IPS-NIHi7 (cell line): ENCODE data around the gene HMGN4.
"Not testable (repeated sequence)": the region's sequence is repeated elsewhere in the genome, so short reads cannot be mapped to it uniquely, and the experiment has no call there.

ENCODE experiments used
- DNase-seq: peaks from one replicate; pipeline ENCODE4 v3.0.0; 2012; ENCODE audit warnings: mixed read lengths; ENCODE audit errors: extremely low spot score

Gene HMGN4

DNA sequence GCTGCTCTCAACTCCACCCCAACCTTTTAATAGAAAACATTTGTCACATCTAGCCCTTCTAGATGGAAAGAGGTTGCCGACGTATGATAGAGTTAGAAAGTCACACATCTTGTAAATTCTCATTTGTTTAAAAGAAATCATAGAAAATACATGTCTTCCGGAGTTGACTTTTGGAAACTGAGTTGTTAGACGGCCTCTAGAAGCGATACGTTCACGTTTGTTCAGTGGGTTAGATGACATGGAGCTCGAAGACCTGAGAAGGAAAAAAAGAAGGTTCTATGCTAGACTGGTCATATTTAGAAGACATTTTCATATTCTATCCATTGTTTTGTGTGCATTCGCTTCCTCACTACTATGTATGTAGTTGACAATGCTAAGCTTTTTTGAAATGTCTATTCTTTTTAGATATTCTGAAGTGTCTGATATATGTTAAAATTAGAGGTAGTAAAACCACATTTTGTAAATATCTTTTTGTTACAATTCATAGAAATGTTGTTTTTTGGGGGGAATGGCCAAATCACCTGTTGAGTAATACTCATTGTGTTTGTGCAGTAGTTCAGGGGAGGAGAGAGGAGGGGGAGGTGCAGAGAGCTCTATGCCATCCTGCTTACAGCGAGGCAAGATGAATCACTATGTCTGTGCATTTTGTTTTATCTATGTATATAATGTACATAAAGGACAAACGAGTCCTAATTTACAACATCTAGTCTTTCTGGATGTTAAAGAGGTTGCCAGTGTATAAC is 15.5 kb upstream of the HMGN4 start:
- not testable (repeated sequence) for DNase-seq

DNA sequence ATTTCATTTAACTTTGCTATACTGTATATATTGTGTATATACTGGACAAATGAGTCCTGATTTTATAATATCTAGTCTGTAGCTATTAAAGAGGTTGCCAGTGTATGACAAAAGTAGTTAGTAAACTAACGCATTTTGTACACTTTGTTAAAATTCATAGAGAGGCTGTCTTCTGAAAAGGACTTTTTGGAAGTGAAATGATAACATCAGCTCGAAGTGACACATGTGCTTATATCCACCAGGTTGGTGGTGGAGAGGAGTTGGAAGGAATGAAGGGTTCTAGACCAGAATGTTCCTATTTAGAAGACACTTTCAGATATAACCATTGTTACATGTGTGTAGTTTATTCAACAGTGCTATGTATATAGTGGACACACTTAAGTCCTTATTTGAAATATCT is 13.9 kb upstream of the HMGN4 start:
- DNase-seq, result not testable (repeated sequence)

DNA sequence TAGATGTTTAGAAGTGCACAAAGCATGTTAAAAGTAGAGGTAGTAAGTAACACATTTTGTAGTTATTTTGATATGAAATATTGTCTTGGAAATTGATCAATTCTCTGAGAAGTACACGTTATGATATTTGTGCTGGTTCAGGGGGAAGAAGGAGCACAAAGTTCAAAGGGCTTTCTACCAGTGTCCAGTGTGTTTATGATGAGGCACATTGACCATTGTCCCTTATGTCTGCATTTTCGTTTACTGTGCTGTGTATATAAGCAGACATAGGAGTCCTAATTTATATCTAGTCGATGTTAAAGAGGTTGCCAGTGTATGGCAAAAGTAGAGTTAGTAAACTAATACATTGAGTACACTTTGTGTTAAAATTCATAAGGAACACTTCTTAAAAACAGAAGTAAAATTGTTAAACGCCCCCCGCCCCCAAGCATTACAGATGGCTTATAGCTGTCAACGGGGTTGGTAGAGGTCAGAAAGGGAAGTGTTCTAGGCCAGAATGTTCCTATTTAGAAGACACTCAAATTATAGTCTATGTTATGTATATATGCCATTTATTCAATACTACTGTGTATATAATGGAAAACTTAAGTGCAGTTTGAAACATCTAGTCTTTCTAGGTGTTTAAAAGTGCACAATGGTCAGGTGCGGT is 13.3 kb upstream of the HMGN4 start:
- no peak for DNase-seq

DNA sequence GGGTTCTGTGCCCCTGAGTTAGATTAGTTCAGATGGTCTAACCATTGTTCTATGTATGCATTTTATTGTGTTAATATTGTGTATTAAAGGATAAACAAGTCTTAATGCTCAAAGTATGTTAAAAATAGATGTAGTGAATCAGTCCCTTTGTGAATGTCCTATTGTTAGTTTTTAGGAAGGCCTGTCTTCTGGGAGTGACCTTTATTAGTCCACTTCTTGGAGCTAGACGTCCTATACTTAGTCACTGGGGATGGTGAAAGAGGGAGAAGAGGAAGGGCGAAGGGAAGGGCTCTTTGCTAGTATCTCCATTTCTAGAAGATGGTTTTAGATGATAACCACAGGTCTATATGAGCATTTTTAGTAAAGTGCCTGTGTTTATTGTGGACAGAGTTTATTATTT is 12.3 kb upstream of the HMGN4 start:
- DNase-seq, result no peak

DNA sequence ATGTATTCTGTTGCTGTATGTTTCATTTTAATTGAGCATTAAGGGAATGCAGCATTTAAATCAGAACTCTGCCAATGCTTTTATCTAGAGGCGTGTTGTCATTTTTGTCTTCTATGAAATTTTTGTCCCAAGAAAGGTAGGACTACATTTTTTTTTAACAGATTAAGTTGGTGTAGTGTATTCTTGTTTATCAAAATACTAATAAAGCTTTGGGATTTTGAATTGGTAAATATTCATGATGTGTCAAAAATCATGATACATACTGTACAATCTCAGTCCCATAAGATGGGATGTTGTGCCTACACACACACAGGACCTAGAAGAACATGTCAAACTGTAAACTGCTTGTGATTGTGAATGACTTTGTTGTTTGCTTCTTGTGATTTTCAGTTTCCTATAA is 11.2 kb upstream of the HMGN4 start:
- no peak for DNase-seq

DNA sequence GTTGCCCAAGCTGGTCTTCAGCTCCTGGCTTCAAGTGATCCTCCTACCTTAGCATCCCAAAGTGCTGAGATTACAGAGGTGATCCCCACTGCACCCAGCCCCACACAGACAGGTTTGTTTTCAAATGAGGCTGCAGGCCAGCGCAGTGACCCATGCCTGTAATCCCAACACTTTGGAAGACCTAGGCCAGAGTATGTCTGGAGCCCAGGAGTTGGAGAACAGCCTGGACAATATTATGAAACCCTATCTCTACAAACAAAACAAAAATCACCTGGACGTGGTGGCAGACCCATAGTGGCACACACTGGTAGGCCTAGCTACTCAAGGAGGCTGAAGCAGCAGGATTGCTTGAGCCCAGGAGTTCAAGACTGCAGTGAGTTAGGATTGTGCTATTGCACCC is 8.0 kb upstream of the HMGN4 start:
- no peak for DNase-seq

DNA sequence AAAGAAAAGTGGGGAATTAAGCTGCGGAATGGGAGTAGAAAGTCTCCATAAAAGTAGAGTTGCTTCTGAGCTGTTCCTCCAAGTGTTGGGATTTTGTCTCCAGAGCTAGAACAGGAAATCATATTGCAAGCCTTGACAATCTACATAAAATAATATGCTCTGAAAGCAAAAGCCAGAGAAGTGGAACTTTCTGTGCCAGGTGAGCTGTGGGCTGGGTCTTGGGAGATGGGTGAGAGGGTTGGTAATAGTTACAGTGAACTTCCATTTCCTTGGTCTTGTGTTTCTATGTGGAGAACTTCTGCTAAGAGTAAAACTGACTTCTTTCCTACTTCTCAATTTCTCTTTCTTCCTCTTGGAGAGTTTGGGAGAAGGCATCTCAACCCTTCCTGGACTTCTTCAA is 6.3 kb upstream of the HMGN4 start:
- no peak for DNase-seq

DNA sequence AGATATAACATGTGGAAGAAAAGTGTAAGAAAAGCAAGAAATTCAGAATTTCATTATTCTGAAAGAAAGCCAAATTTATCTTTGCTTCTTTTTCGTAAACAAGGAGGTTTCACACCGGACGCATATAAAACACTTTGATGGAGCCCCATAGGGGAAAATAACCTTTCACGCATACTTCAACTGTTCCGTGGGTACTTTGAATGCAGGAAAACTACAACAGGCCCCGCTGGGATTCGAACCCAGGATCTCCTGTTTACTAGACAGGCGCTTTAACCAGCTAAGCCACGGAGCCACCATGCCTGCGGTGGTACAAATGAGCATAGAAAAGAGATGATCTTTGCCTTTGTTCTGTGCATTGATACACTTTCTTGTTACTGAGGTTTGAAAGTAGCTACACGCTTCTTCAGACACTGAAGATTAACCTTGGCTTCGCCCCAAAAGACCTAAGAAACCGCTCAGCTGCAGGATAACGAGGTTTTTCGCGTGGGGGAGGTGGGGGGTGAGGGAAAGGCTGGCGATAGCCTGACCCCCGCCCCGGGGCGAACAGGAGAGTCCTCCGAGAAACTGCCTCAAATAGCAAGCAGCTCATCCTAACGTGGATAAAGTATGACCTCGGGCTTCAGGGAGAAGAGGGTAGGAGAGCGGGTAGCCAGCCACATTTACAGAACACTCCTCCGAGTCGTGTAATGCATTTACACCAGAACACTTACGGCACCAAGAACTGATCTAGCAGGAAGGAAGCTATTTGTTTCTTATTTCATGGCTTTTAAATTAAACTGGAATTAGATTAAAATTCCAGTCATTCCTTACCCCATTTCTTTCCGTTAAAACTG is 5.3 kb upstream of the HMGN4 start:
- DNase-seq, result peak; percentile 58

DNA sequence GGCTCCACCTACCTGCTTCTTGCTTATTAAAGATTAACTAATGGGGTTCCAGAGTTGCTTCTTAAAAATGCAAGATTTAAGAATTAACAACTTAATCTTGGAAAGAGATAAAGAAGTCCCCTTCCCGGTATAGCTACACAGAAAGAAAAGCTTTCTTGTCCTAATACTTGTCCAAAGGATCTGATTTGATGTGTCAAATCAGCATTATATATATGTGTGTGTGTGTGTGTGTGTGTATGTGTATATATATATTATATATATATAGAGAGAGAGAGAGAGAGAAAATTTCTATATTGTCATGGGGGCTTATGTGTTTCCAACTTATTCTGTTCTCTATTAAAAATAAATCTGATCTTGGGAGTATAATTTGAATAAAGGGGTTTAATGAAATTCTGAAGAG is 4.6 kb upstream of the HMGN4 start:
- DNase-seq, result no peak

DNA sequence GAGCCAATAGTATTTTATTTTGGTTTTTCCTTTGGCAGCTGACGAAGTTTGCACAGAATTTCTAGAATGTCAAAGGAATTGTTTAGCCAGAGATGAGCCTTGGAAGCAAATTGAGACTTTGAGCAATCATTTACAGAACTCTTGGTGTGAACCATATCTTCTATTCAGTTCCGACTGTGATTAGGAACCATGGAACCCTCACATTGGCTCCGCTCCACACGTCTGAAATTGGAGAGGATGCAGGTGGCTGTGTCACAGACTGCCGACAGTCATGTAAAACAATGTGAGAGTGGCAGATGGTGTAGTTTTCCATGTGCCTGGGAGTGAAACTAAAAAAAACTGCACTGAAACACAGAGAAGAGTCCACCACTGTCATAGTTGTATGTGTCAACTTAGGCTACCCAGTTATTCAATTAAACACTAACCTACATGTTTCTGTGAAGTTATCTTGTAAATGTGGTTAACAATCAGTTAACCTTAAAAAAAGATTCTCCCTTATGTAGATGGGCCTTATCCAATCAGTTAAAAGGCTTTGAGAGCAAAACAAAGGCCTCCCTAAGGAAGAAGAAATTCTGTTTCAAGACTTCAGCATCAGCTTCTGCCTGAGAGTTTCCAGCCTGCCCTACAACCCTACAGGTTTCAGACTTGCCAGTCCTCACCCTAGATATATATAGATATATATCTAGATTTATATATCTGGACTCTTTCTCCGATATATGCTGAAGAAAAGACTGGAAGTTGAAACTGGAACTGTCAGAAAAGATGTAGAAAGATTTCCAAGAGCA is 3.3 kb upstream of the HMGN4 start:
- no peak for DNase-seq

DNA sequence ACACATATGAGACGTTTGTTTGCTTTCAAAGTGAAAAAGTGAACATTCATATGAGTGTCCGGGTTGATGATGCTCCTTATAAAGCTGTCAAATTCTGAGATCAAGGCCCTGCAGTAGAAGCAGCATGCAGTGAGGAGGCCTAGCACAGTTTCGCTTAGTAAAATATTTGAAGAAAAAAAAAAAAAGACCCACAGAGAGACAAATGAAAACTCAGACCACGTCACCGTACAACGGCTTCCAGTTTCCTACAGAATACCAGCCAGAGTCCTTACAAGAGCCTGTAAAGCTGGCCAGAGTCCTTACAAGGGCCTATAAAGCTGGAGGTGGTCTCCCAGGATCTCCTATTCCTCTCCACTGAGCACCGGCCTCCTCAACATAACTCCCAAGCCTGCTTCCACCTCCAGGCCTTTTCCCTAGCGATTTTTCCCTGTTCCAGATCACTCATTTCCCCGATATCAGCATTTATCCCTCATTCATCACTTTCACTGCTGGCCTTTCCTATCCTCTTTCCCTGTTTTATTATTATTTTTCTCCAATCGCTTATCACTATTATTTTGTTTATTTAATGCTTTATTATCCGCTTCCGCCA is 1.5 kb upstream of the HMGN4 start:
- DNase-seq, result no peak

DNA sequence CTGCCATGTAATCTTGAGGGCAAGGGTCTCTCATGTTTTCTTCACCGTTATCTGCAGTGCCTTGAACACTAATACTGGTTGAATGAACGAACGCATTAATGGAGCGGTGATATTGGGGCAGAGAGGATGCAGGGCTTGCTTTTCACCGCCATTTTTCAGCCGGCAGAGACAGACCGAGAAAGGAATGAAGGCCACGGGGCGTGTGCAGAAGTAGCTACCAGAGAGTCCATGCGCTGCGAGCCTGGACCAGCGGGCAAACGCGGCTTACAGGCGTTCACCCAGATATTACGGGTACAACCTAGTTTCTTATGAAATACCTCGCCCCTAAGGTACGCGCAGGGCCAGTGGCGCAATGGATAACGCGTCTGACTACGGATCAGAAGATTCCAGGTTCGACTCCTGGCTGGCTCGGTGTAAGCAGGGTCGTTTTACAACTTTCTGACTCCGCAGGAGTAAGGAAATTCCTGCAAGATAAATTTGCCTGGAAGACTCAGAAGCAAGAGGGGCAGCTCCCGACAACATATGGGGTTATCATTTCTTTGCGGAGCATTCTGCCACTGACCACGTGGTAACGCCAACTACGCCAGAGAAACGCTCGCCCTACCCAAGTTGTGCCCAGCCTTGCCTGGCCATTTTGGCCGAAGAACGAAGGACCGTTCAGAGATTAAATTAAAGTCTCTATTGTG is 863 bp upstream of the HMGN4 start:
- DNase-seq, result peak; percentile 65

DNA sequence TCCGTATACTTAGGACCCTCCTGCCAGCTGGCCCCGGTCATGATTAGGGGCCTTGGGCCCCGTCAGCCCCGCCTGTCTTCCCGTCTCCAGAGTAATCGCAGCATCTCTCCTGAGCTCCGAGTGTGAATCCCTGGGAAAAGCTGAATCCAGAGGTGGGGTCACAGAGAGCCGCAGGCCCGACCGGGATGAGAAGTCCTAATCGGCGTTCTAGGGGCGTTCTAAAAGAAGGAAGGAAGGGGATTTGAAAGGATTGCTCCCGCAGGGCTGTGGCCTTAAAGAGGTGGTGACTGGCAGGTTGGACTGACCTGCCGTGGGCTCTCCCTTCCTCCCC is 371 bp downstream of the HMGN4 start:
- no peak for DNase-seq

DNA sequence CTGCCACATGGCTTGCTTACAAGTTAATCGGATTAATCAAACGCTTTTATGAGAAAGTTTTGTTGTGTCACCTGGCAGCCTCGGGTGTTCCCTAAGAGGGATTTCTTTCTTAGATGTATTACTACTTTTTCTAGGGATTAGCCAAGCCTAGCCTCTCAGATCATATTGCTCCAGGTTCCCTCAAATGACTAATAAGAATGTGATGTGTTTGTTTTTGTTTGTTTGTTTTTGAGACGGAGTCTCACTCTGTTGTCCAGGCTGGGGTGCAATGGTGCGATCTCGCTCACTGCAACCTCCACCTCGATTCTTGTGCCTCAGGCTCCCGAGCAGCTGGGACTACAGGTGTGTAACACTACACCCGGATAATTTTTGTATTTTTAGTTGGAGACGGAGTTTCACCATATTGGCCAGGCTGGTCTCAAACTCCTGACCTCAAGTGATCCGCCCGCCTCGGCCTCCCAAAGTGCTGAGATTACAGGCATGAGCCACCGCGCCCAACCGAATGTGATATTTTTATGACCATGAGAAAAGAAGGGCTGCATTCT is 977 bp downstream of the HMGN4 start:
- no peak for DNase-seq

DNA sequence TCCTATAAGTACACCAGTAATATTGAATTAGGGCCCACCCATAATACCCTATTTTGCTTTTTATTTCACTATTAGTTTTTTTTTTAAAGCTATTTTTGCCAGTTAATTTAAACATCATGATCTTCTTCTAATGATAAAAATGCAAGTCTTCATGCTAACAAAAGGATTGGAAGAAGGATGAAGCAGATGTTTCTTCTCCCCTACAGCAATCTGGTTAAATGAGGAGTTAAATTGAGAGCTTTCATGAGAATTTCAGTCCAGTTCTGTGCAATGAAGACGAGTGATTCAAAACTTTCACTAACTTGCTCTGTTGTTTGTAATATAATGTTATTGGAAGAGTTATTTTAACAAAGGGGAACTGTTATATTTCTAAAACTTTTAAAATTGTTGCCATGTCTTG is 3.4 kb downstream of the HMGN4 start:
- no peak for DNase-seq

DNA sequence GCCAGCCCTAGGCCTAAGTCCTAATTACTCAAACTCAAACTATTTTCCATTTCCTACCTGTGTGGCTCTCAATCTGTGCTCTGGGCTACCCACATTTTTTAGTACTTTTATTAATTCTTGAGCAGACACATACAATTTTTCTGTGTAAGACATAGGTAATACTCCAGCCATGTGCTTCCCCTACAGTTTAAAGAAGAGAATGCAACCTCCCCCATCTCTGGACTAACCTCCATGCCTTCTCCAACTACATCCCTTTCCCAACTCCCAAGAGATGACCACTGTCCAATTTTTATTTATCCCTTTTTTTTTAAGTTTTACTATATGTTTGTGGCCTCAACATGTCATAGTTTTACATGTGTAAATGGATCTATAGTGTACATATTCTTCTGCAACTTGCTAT is 5.8 kb downstream of the HMGN4 start:
- no peak for DNase-seq

DNA sequence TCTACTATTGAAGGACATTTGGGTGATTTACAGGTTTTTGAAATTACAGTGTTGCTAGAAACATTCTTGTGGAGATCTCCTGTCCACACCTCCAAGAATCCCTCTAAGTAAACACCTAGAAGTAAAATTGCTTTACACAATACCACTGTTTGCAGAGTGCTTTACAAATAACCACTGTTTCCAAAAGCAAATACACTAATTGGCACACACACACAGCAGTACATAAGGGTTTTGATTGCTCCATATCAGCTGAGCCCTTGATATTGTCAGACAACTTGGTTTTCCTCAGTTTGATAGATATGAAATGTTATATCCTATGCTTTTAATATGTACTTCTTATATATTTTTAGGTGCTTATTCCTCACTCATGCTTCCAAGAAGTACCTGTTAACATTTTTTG is 6.3 kb downstream of the HMGN4 start:
- DNase-seq, result no peak

DNA sequence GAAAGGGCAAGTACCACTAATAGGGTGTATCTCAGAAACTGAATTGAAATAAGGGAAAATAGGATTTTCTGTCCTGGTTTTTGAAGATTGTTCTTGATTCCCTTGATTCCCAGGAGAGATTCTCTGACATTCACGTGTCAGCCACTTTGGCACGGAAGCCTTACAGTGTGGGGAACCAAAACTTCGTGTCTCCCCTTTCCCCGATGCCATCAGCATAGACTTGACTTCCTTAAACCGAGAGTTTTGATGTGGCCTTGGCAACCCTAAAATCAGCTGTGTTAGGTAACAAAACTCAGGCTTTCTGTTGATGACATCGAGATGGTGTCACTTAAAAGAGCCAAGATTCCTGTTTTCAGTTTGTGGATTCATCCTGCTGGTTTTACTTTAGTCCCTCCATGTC is 7.5 kb downstream of the HMGN4 start:
- DNase-seq, result no peak

DNA sequence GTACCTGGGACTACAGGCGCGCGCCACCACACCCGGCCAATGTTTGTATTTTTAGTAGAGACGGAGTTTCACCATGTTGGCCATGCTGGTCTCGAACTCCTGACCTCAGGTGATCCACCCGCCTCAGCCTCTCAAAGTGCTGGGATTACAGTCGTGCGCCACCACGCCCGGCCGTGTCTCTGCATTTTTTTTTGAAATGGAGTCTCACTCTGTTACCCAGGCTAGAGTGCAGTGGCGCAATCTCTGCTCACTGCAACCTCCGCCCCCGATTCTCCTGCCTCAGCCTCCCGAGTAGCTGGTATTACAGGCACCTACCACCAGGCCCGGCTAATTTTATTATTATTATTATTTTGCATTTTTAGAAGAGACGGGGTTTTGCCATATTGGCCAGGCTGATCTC is 9.2 kb downstream of the HMGN4 start:
- DNase-seq, result not testable (repeated sequence)

DNA sequence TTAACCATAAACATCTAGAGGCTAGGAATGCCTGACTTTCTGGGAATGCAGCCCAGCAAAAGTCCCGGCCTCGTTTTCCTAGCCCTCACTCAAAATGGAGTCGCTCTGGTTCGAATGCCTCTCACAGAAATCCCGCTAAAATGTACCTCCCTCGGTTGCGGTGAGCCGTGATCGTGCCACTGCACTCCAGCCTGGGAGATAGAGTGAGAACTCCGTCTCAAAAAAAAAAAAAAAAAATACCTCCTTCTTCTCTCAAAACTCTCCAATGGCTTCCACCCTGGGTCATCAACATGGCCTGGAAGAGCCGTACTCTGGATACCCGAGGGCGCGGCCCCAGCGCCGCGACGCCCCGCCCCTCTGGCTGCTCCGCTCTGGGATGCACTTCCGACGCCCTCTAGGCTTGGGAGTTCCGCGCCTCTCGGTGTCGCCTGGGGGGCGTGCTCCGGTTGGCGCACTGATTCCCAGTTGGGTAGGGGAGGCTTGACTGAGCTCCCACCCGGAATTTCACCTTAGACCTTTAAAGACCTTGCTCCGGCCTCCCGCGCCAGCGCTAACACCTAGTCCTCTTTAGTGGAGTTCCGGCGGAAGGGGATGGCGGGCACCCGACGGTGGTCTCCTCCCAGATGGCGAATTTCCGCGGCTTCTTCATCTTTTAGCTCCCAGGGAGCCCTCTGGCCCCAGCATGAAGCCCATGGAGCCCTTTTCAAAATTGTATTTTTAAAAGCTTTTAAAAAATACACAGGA is 12.3 kb downstream of the HMGN4 start:
- peak; percentile 79 for DNase-seq
